ENCODE results near the gene RBM15.

RBM15 gene

GRCh38 chr1:110319332-110320167, 19.6 kb upstream of the RBM15 start:
- no peak for DNase-seq (ENCODE audit: low read depth, low spot score)

- no peak for DNase-seq (ENCODE audit: low read depth, low spot score)
These were observed 19.0 kb upstream of the RBM15 start for GRCh38 chr1:110320168-110320518.

DNA sequence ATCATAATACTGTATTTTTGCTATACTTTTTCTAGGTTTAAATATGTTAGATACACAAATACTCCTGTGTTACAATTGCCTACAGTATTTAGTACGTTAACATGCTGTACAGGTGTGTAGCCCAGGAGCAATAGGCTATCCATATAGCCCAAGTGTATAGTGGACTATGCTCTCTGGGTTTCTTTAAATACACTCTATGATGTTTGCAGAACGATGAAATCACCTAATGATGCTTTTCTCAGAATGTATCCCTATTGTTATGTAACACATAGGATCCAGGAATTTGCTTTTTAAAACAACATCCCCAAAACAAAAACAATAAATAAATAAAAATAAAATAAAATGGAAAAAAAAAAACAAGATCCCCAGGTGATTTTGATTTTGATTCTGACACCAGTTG, 18.1 kb upstream of the RBM15 start:
- DNase-seq (ENCODE audit: low read depth, low spot score), result no peak

GRCh38 chr1:110321846-110322245, 17.3 kb upstream of the RBM15 start:
- no peak for DNase-seq (ENCODE audit: low read depth, low spot score)

DNA sequence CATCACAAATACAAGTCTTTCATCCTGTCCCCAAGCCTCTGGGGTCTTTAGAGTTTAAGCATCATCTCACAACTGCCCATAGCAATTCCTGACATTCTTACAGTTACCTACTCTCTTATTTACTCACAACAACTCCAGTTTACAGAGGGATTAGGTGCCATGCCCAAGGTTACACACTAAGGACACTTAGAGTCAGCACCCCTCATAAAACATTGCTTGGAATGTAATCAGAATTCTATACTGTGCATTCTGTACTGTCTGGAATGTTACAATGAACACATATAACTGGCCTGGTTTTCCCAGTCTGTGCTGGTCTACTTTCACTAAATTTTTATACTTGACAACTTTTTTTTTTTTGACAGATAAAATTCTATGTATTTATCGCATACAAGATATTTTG, 14.5 kb upstream of the RBM15 start:
- no peak for DNase-seq (ENCODE audit: low read depth, low spot score)

DNA sequence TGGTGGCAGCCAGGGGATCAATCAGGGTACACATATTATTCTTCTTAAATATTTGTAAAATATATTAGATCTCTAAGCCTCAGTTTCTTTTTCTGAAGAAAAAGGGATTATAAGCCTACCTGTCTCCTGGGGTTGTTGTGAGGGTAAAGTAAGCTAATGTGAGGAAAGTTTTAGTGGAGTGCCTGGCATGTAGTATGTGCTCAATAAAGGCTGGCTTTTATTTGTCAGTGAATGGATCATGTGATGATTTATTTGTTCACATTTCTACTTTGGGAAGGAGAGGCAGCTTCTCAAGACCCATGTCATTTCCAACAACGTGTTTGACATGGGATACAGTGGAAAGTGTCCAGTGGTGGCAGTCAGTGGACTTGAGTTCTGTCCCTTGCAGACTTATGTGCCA, 12.4 kb upstream of the RBM15 start:
- no peak for DNase-seq (ENCODE audit: low read depth, low spot score)

DNA sequence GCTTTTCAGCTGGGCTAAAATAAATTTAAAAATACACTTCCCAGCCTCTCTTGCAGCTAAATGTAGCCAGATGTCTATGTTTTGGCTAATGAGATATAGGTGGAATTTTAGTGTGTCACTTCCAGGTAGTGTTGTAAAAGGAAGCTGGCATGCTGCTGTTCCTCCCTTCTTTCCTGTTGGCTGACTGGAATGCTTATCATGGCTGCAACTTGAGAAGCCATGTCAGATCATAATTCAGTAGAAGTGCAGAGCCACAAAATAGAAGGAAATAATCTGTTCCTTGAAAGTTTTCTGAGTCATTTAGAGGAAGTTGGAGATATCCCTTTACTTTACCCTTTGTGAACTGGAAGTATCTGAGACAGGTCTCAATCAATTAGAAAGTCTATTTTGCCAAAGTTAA, 10.9 kb upstream of the RBM15 start:
- no peak for DNase-seq (ENCODE audit: low read depth, low spot score)

DNA sequence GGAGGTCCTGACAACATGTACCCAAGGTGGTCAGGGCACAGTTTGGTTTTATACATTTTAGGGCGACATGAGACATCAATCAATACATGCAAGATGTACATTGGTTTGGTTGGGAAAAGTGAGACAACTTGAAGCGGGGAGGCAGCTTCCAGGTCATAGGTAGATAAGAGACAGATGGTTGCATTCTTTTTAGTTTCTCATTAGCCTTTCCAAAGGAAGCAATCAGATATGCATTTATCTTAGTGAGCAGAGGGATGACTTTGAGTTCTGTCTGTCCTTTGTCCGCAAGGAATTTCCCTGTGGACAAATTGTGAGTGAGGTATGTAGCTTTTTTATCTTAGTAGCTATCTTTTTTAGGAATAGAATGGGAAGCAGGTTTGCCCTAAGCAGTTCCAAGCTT, 10.5 kb upstream of the RBM15 start:
- no peak for DNase-seq (ENCODE audit: low read depth, low spot score)

GRCh38 chr1:110335265-110335664, 3.9 kb upstream of the RBM15 start:
- DNase-seq (ENCODE audit: low read depth, low spot score), result no peak

GRCh38 chr1:110336300-110337039, 2.7 kb upstream of the RBM15 start:
- no peak for DNase-seq (ENCODE audit: low read depth, low spot score)

- no peak for DNase-seq (ENCODE audit: low read depth, low spot score)
These were observed 1.4 kb upstream of the RBM15 start for GRCh38 chr1:110337704-110338308.

DNA sequence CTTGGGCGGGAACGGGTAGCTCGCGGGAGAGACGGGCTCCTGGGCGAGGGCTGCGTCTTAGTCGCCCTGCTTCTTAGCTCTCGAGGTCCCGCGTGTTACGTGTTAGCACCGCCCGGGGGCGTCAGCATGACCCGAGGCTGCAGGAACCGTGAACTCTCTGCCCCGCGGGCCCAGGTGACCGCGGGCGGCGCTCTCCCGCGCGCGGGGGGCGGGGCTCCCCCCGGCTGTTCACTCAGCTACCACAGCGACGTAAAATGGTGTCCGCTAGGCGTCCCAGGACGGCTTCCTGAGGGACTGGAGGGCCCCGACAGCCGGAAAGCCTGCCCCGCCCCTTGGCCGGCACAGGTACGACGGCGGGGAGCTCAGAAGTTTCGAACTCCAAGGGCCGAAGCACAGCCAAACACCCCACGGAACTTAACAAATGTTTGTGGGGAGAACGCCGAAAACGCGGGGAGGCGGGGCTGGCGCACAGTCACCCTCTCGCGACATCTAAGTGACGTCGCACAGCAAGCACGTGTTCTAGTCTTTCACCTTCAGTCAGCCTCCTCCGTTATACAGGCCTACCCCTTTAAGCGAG, 780 bp upstream of the RBM15 start:
- no peak for DNase-seq (ENCODE audit: low read depth, low spot score)

- DNase-seq (ENCODE audit: low read depth, low spot score), result peak; percentile 26
These were observed 430 bp downstream of the RBM15 start for GRCh38 chr1:110339407-110340206.

DNA sequence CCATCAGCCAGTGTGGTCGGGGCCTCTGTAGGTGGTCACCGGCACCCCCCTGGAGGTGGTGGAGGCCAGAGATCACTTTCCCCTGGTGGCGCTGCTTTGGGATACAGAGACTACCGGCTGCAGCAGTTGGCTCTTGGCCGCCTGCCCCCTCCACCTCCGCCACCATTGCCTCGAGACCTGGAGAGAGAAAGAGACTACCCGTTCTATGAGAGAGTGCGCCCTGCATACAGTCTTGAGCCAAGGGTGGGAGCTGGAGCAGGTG, 961 bp downstream of the RBM15 start:
- DNase-seq (ENCODE audit: low read depth, low spot score), result no peak

DNA sequence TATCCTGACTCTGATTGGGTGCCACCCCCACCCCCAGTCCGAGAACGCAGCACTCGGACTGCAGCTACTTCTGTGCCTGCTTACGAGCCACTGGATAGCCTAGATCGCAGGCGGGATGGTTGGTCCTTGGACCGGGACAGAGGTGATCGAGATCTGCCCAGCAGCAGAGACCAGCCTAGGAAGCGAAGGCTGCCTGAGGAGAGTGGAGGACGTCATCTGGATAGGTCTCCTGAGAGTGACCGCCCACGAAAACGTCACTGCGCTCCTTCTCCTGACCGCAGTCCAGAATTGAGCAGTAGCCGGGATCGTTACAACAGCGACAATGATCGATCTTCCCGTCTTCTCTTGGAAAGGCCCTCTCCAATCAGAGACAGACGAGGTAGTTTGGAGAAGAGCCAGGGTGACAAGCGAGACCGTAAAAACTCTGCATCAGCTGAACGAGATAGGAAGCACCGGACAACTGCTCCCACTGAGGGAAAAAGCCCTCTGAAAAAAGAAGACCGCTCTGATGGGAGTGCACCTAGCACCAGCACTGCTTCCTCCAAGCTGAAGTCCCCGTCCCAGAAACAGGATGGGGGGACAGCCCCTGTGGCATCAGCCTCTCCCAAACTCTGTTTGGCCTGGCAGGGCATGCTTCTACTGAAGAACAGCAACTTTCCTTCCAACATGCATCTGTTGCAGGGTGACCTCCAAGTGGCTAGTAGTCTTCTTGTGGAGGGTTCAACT, 2.1 kb downstream of the RBM15 start:
- no peak for DNase-seq (ENCODE audit: low read depth, low spot score)

- DNase-seq (ENCODE audit: low read depth, low spot score), result no peak
These were observed 2.7 kb downstream of the RBM15 start for GRCh38 chr1:110341872-110342331.

GRCh38 chr1:110343249-110343648, 4.1 kb downstream of the RBM15 start:
- DNase-seq (ENCODE audit: low read depth, low spot score), result no peak

- no peak for DNase-seq (ENCODE audit: low read depth, low spot score)
These were observed 5.0 kb downstream of the RBM15 start for GRCh38 chr1:110344152-110344551.

GRCh38 chr1:110345480-110345879, 6.3 kb downstream of the RBM15 start:
- DNase-seq (ENCODE audit: low read depth, low spot score), result no peak

DNA sequence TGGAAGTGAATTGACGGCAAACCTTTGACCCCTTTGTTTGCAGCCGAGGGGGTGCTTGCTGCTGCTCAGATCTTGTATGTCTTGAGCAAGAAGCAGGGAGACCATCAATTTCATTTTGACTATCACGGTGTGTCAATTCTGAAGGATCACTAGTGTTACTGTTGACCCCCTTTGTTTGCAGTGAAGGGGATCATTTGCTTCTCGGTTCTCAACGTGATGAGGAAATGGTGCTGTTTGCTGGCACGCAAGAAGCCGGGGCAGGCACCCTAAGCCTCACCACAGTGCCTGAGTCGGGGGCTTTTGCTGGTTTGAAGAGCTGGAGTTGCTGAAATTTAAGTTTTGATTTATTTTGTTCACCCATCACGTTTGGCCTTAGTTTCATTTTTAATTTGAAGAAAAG, 7.5 kb downstream of the RBM15 start:
- DNase-seq (ENCODE audit: low read depth, low spot score), result no peak
